K562 (cell line): ENCODE data around the gene UBN2. TPM values are rescaled to one million over a fixed set of nuclear protein-coding genes. Genes with fewer than 3 reads are reported as not detected.

Experiments used
- CTBP1 ChIP-seq: fragments of 450-650 bp; IDR thresholded peaks from 2 replicates; pipeline ENCODE4 v1.6.1; 2016; ENCODE audit warnings: borderline replicate concordance
- GATAD2A ChIP-seq: fragments of 450-650 bp; IDR thresholded peaks from 2 replicates; pipeline ENCODE4 v1.6.1; 2017
- HNRNPH1 ChIP-seq: fragments of 200-400 bp; formaldehyde crosslinking; optimal IDR thresholded peaks from 2 replicates; pipeline ENCODE3; 2017; ENCODE audit warnings: low read depth, mild to moderate bottlenecking, low read length, moderate library complexity
- LCOR ChIP-seq: sonication (generic); formaldehyde crosslinking; IDR thresholded peaks from 2 replicates; pipeline ENCODE4 v1.8.0; 2022; ENCODE audit warnings: mild to moderate bottlenecking, missing genetic modification reagents
- NUFIP1 ChIP-seq: fragments of 450-650 bp; IDR thresholded peaks from 2 replicates; pipeline ENCODE4 v1.6.1; 2018; ENCODE audit not compliant: partially characterized antibody
- RAD51 ChIP-seq: fragments of 450-650 bp; IDR thresholded peaks from 2 replicates; pipeline ENCODE4 v1.7.1; 2016; ENCODE audit warnings: low read depth, mild to moderate bottlenecking, borderline replicate concordance
- SAFB2 ChIP-seq: fragments of 200-400 bp; formaldehyde crosslinking; IDR thresholded peaks from 2 replicates; pipeline ENCODE4 v1.6.1; 2018; ENCODE audit warnings: borderline replicate concordance, low read length, low read depth, moderate library complexity; ENCODE audit not compliant: severe bottlenecking
- SIN3A ChIP-seq, 2 experiments: fragments of 150-350 bp in 1 of 2; IDR thresholded peaks; 2 replicates each; pipeline ENCODE4 v1.6.1; 2011 to 2016; ENCODE audit warnings: borderline replicate concordance in 2 of 2, low read depth in 2 of 2, low read length in 2 of 2, mild to moderate bottlenecking in 2 of 2, moderate library complexity in 2 of 2; ENCODE audit not compliant: control insufficient read depth in 1 of 2
- SMARCA4 ChIP-seq: fragments of 450-650 bp; IDR thresholded peaks from 2 replicates; pipeline ENCODE4 v1.6.1; 2016
- SRSF7 ChIP-seq: fragments of 200-400 bp; formaldehyde crosslinking; optimal IDR thresholded peaks from 2 replicates; pipeline ENCODE3; 2017; ENCODE audit warnings: mild to moderate bottlenecking, low read depth, low read length
- TGIF2 ChIP-seq: sonication (generic); formaldehyde crosslinking; IDR thresholded peaks from 2 replicates; pipeline ENCODE4 v1.8.1; 2022; ENCODE audit warnings: mild to moderate bottlenecking, missing genetic modification reagents, moderate library complexity
- ZBTB17 ChIP-seq: fragments of 450-650 bp; formaldehyde crosslinking; IDR thresholded peaks from 2 replicates; pipeline ENCODE4 v1.4.0; 2020; ENCODE audit warnings: mild to moderate bottlenecking
- ZNF23 ChIP-seq: fragments of 250-450 bp; sonication (Bioruptor Pico); IDR thresholded peaks from 2 replicates; pipeline ENCODE4 v1.4.0; 2020; ENCODE audit warnings: mild to moderate bottlenecking
- ZNF239 ChIP-seq: fragments of 250-450 bp; sonication (Bioruptor Pico); IDR thresholded peaks from 2 replicates; pipeline ENCODE4 v1.4.0; 2020; ENCODE audit warnings: mild to moderate bottlenecking
- ZNF41 ChIP-seq: fragments of 250-450 bp; sonication (Bioruptor Pico); conservative IDR thresholded peaks from 2 replicates; pipeline ENCODE4 v1.4.0; 2020; ENCODE audit warnings: mild to moderate bottlenecking
- polyA plus RNA-seq, 8 experiments: library from polyadenylated mRNA; depleted of rRNA in 4 of 8; stranded (reverse) in 5 of 8; unstranded in 3 of 8; fragments of >200 nt; fragmentation: Nextera tagmentation in 2 of 8; fragmentation: Illumina TruSeq in 1 of 8; extraction: Ambion mirVana in 2 of 8; extraction: Trizol in 1 of 8; gene quantifications; 2 replicates each; pipeline versions ENCODE4 v1.2.1 to v1.2.3, GENCODE V29; 2011 to 2014; ENCODE audit warnings: inconsistent platforms in 1 of 8, missing spikeins in 1 of 8
- total RNA-seq, 7 experiments: library from RNA; depleted of rRNA in 6 of 7; stranded (reverse); fragments of >200 nt in 6 of 7; fragmentation: Illumina TruSeq in 2 of 7; extraction: Trizol in 2 of 7; gene quantifications; 2 replicates each; pipeline versions ENCODE4 v1.2.1 to v1.2.3, GENCODE V29; 2011 to 2021; ENCODE audit warnings: low replicate concordance in 1 of 7
- TF ChIP-seq, protein P1 (sequence below), 2 experiments: IDR thresholded peaks in 1 of 2; conservative IDR thresholded peaks in 1 of 2; 2 replicates each; pipeline ENCODE4 v1.6.1; 2016; ENCODE audit warnings: low read depth in 2 of 2, mild to moderate bottlenecking in 1 of 2, missing compliant biosample characterization in 1 of 2, missing genetic modification characterization in 1 of 2, moderate library complexity in 1 of 2
- TF ChIP-seq, protein P2 (sequence below): fragments of 250-450 bp; sonication (Bioruptor Pico); IDR thresholded peaks from 2 replicates; pipeline ENCODE4 v1.5.0; 2021; ENCODE audit warnings: mild to moderate bottlenecking, moderate library complexity
- TF ChIP-seq, protein P3 (sequence below): fragments of 450-650 bp; formaldehyde crosslinking; IDR thresholded peaks from 2 replicates; pipeline ENCODE4 v1.4.0; 2022; ENCODE audit warnings: missing genetic modification characterization

Gene UBN2
- total and polyA plus RNA-seq, 9 of the 15 experiments (the other 6 are each of a cell fraction or from before 2014, with no cell fraction given): 1.2 to 19.5 (median 9.9) TPM

DNA sequence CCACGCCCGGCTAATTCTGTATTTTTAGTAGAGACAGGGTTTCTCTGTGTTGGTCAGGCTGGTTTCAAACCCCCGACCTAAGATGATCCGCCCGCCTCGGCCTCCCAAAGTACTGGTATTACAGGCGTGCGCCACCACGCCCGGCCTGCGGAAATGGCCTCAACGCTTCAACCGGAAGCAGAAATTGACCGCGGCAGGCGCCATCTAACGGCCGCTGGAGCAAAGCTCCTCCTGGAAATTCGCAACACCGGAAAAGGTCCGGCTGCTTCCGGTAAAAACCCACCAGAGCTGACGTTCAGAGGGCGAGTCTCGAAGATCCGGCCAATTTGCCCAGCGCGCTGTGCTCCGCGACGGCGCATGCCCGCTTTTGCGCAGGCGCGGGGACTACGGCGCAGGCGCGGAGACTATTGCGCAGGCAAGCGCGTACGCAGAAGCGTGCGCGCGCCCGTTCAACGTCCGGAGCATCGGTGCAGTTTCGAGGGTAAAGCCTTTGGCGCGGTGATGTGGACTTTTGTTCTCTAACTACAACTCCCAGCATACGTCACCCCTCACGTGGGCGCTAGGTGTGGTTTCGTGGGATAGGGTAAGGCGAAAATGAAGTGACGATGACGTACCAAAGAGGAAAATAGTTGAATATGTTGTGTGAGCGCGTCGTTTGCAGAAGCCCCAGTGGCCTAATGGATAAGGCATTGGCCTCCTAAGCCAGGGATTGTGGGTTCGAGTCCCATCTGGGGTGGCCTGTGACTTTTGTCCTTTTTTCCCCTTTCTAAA is 109.2 kb downstream of the UBN2 start (continued):
- TF ChIP-seq, protein P1, sequence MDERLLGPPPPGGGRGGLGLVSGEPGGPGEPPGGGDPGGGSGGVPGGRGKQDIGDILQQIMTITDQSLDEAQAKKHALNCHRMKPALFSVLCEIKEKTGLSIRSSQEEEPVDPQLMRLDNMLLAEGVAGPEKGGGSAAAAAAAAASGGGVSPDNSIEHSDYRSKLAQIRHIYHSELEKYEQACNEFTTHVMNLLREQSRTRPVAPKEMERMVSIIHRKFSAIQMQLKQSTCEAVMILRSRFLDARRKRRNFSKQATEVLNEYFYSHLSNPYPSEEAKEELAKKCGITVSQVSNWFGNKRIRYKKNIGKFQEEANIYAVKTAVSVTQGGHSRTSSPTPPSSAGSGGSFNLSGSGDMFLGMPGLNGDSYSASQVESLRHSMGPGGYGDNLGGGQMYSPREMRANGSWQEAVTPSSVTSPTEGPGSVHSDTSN (CRISPR knock-in tag; IDR thresholded peaks at IDR 0.05; ENCODE audit: low read depth): no peak
- TF ChIP-seq, protein P1 (tag; conservative IDR thresholded peaks at IDR 0.05; ENCODE audit: low read depth): no peak
- peak; percentile 99 for TF ChIP-seq LCOR
- peak; percentile 17 for TF ChIP-seq NUFIP1
- TF ChIP-seq, protein P2, sequence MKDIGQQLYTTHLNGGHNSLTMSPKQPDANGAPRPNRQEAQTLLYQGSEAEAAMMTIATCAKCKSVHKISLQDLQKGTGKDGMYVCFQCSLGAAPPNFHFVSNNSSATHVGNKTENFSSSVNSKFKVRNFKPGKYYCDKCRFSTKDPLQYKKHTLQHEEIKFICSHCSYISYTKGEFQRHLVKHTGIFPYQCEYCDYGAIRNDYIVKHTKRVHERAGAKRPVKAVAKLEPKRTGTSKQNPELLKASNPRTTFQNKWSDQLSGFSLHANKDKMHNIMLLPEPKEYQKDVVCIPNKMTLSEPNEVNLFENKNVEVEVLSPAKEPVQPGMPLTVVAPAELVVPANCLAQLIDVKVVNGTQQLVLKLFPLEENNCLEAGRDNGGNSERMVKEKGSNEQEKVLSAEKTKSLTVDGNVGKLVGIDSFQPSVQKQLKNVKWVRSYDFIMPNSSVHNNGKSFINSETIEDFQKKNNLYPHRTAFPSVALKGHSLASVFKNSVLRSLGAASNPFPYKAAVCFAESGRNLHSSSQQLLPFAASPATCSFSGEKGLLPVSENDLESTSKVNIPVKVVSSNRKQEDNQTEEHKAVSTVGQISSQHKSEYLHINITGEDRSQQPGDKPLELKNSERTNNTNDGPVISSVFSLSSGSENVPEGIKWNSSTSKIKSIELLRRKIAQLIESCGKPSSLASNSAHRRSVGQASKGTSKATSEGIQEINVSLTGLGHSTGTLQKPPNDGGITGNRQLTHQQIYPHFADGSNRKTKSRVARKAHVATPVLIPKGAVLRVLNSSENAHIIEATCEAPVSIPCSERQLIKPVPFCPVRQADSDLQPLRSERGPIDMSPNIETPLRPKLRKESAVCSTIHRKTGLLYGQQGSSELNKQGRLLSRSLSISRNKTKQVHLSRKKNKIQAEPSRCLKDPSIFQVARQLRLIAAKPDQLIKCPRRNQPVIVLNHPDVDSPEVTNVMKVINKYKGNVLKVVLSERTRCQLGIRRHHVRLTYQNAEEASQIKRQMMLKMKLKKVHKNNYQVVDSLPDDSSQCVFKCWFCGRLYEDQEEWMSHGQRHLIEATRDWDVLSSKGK (CRISPR knock-in tag): no peak
- peak; percentile 36; the same call in 1 of the 2 replicates for TF ChIP-seq GATAD2A
- TF ChIP-seq TGIF2 (CRISPR knock-in tag): no peak
- TF ChIP-seq SAFB2: no peak
- no peak; the same call in 1 of the 2 replicates for TF ChIP-seq ZNF239
- TF ChIP-seq ZNF23 (CRISPR knock-in tag): 0 out of 2 replicates have a peak, but pooled peaks have one; percentile 61
- TF ChIP-seq HNRNPH1: no peak
- TF ChIP-seq SMARCA4: no peak
- TF ChIP-seq SRSF7: no peak
- TF ChIP-seq, protein P3, sequence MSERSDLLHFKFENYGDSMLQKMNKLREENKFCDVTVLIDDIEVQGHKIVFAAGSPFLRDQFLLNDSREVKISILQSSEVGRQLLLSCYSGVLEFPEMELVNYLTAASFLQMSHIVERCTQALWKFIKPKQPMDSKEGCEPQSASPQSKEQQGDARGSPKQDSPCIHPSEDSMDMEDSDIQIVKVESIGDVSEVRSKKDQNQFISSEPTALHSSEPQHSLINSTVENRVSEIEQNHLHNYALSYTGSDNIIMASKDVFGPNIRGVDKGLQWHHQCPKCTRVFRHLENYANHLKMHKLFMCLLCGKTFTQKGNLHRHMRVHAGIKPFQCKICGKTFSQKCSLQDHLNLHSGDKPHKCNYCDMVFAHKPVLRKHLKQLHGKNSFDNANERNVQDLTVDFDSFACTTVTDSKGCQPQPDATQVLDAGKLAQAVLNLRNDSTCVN (CRISPR knock-in tag): peak; percentile 84; the same call in 1 of the 2 replicates
- peak; percentile 94 for TF ChIP-seq CTBP1
- peak; percentile 84 for TF ChIP-seq ZNF41 (CRISPR knock-in tag)
- TF ChIP-seq ZBTB17 (CRISPR knock-in tag): peak; percentile 67
- TF ChIP-seq SIN3A (IDR thresholded peaks at IDR 0.05; ENCODE audit: borderline replicate concordance in 2 of 2, control insufficient read depth in 1 of 2, low read depth in 2 of 2, low read length in 2 of 2): 0 out of 4 replicates have a peak, but pooled peaks of 1 of the 2 experiments have one; percentile 32
- peak; percentile 96 for TF ChIP-seq RAD51
